Subcutaneous adipose tissue (tissue), 4 donors: ENCODE data around the gene NEURL1. TPM values are rescaled to one million over a fixed set of nuclear protein-coding genes. Genes with fewer than 3 reads are reported as not detected.

ENCODE experiments used
- CTCF ChIP-seq: fragments of 450-650 bp; IDR thresholded peaks from one replicate; pipeline ENCODE4 v1.5.1; 2016; ENCODE audit warnings: low read depth, mild to moderate bottlenecking, control low read depth, antibody characterized with exemption, moderate library complexity
- total RNA-seq, 4 donors: library from RNA; depleted of rRNA; stranded (reverse); fragments of >200 nt; gene quantifications; one replicate each; pipeline ENCODE4 v1.1.0, GENCODE V29; 2016

Gene NEURL1
- total RNA-seq, 4 donors from 2014 or later = not detected

GRCh38 chr10:103598654-103599115, 105.2 kb downstream of the NEURL1 start:
- no peak for TF ChIP-seq CTCF

GRCh38 chr10:103599211-103599610, 105.7 kb downstream of the NEURL1 start:
- no peak for TF ChIP-seq CTCF

- TF ChIP-seq CTCF = no peak
Measured at GRCh38 chr10:103599907-103600306, 106.4 kb downstream of the NEURL1 start.

- no peak for TF ChIP-seq CTCF
Measured at GRCh38 chr10:103600325-103600724, 106.8 kb downstream of the NEURL1 start.

GRCh38 chr10:103600956-103601569, 107.6 kb downstream of the NEURL1 start:
- TF ChIP-seq CTCF = no peak

GRCh38 chr10:103602028-103602851, 108.7 kb downstream of the NEURL1 start:
- TF ChIP-seq CTCF = no peak

- TF ChIP-seq CTCF = no peak
Measured at GRCh38 chr10:103602852-103603155, 109.3 kb downstream of the NEURL1 start.
